ENCODE measurements around the gene PLA2G4E. TPM values are rescaled to one million over a fixed set of nuclear protein-coding genes. Genes with fewer than 3 reads are reported as not detected.

Gene PLA2G4E
- polyA plus RNA-seq, 1 donor (not counting 4 experiments of a cell fraction or from before 2014, with no cell fraction given) = 3.5 TPM

DNA sequence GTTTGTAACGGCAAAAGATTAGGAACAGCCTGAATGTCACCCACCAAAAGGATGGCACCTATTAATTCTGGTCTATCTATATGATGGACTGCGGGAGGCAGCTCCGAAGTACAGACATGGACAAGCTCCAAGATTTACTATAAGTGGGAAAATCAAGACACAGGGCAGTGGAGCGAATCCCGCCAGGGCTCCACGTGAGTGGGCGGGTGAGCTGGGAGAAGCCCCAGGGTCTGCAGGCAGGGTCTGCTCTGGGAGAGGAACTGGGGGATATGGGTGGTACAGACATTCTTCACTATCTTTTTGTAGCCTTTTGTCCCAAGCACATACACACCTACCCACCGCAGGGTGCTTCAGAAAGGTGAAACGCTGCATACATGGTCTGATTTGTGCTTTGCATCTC, 88.7 kb downstream of the PLA2G4E start:
- no peak overlapping the region for H2AFZ ChIP-seq (ENCODE audit: control insufficient read depth, low read length)
- peaks cover 10 to 40% of the 10 kb centered on the region in 2 experiments for H3K36me3 ChIP-seq (ENCODE audit: control insufficient read depth in 2 of 2, extremely low read depth in 1 of 2, insufficient read depth in 2 of 2, low read length in 2 of 2)
- no peaks in the 10 kb centered on the region for H4K20me1 ChIP-seq (ENCODE audit: control insufficient read depth, extremely low read depth, insufficient read depth, low read length)
- TF ChIP-seq EZH2 (IDR thresholded peaks at IDR 0.05; ENCODE audit: low read length) (no peak), CTCF (optimal IDR thresholded peaks at IDR 0.05 in 1 of 3, IDR thresholded peaks at IDR 0.05 in 1 of 3, conservative IDR thresholded peaks at IDR 0.05 in 1 of 3; ENCODE audit: extremely low read depth in 1 of 3, insufficient read depth in 2 of 3, low read length in 3 of 3) (no peak)
- H3K4me3 ChIP-seq (ENCODE audit: control insufficient read depth in 2 of 3, extremely low read depth in 1 of 3, insufficient read depth in 2 of 3, low read depth in 1 of 3, low read length in 3 of 3) = no peak overlapping the region
- peaks cover 4% of the 10 kb centered on the region for H3K9me1 ChIP-seq (ENCODE audit: control insufficient read depth, extremely low read depth, insufficient read depth, low read length)
- no peak for FAIRE-seq
- no peak for DNase-seq (ENCODE audit: low read depth, low spot score)
- peaks cover 62% of the 10 kb centered on the region for H3K79me2 ChIP-seq (ENCODE audit: control insufficient read depth, insufficient read depth, low read length)
- H3K4me2 ChIP-seq (ENCODE audit: control insufficient read depth, extremely low read depth, insufficient read depth, low read depth, low read length) = no peak overlapping the region
- H3K9me3 ChIP-seq (ENCODE audit: control insufficient read depth, low read depth, low read length) = no peaks in the 10 kb centered on the region
- H3K4me1 ChIP-seq (ENCODE audit: control insufficient read depth, extremely low read depth, insufficient read depth, low read length) = peaks cover 50% of the 10 kb centered on the region
- dilution Hi-C loops (cut with MboI; ENCODE audit: extremely low pct_ligation_motif_present, low sequenced_read_pairs) = no loop called here
- no peak overlapping the region for H3K27ac ChIP-seq (ENCODE audit: control insufficient read depth, insufficient read depth, low read length)
- H3K27me3 ChIP-seq (ENCODE audit: control insufficient read depth, extremely low read depth, insufficient read depth, low read length) = no peaks in the 10 kb centered on the region
- no peak overlapping the region for H3K9ac ChIP-seq (ENCODE audit: control insufficient read depth, extremely low read depth, insufficient read depth, low read length)

Other genes with a start within 250 kb of the PLA2G4E start
- 11.3 to 22.2 TPM (median 18.3 TPM) in 3 replicates for gene MAPKBP1, start 246.6 kb downstream of the PLA2G4E start, polyA plus RNA-seq
- 7.8 to 8.2 TPM (median 7.8 TPM) in 3 replicates for gene JMJD7, start 192.9 kb downstream of the PLA2G4E start, polyA plus RNA-seq
- 3.9 to 9.8 TPM (median 8.6 TPM) in 3 replicates for gene PLA2G4B, start 182.2 kb downstream of the PLA2G4E start, polyA plus RNA-seq
- gene SPTBN5, start 127.0 kb downstream of the PLA2G4E start, polyA plus RNA-seq = 0.61 to 1.1 TPM (median 0.66 TPM) in 3 replicates
- gene EHD4, start 48.5 kb downstream of the PLA2G4E start, polyA plus RNA-seq = 29.5 to 49.7 TPM (median 31.5 TPM) in 3 replicates
- gene PLA2G4D, start 73.5 kb upstream of the PLA2G4E start, polyA plus RNA-seq = 0.45 to 1.5 TPM (median 0.69 TPM) in 3 replicates
- 1.1 to 15.5 TPM (median 4.4 TPM) in 3 replicates for gene PLA2G4F, start 135.6 kb upstream of the PLA2G4E start, polyA plus RNA-seq
- 29.7 to 32.0 TPM (median 29.9 TPM) in 3 replicates for gene VPS39, start 187.3 kb upstream of the PLA2G4E start, polyA plus RNA-seq

Data from keratinocyte (primary cell).